Stimulated activated naive CD8-positive, alpha-beta T cell treated with anti-CD3 and anti-CD28 coated beads, Interleukin-15, amount 100 ng/mL, for 72 hours (primary cell): ENCODE measurements around the gene TMEM237.
A peak's percentile ranks its signal among the peaks of the same experiment; 100 is the strongest.

Source experiments
- ATAC-seq: fragments of 150-1000 bp; cut with Tn5 transposase; 2 replicates; pipeline ENCODE4 v1.10.0; 2021; ENCODE audit warnings: mild to moderate bottlenecking, moderate library complexity
- DNase-seq, 2 donors: peaks; one replicate each; pipeline ENCODE4 v3.0.0; 2021 to 2022
- H3K27ac Mint-ChIP-seq, 2 donors: one replicate each; pipeline ENCODE4 v1.8.0; 2022; ENCODE audit warnings: mild to moderate bottlenecking in 2 of 2, mixed read lengths in 2 of 2, moderate library complexity in 2 of 2
- H3K27me3 Mint-ChIP-seq: one replicate; pipeline ENCODE4 v1.8.0; 2022; ENCODE audit warnings: mixed read lengths
- H3K4me1 Mint-ChIP-seq: one replicate; pipeline ENCODE4 v1.8.0; 2022; ENCODE audit warnings: mild to moderate bottlenecking, mixed read lengths
- H3K4me3 Mint-ChIP-seq, 2 donors: one replicate each; pipeline ENCODE4 v1.8.0; 2022; ENCODE audit warnings: mild to moderate bottlenecking in 2 of 2, mixed read lengths in 2 of 2, moderate library complexity in 1 of 2
- H3K9me3 Mint-ChIP-seq, 2 donors: one replicate each; pipeline ENCODE4 v1.8.0; 2022; ENCODE audit warnings: mixed read lengths in 2 of 2

The TMEM237 gene

DNA sequence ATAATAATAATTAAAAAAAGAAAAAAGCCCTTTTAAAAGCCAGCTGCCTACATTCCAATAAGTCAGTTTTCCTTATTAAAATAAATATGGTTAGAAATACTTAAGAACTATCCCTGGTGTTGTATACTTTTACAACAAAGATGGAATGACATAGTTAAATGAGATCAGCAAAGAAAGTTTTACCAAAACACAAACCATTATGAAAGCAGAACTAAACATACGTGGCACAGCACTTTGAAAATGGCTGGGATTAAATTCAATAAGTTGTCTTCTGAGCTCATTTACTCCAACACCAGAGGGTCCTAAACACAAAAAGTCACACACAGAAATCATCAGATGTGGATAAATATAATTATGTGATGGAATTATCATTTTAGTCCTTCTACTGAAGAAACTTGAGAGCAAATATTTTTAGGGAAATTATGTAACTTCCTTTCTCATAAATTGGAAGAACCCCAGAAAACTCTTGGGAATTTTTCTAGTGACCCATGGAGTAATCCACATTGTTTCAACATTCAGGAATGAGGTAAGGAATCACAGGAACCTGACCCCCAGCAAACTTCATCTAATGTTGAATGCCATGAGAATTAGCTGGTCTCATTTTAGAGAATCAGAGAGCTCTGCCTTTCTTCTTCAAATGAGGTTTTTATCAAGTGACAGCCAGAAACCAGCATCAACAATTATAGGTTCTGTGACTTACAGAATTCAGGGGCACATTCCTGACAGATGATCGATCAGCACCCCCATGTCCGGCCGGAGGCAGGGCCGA lies 11.5 kb upstream of the TMEM237 start:
- no peak for ATAC-seq
- Mint-ChIP-seq H3K9me3 (no peaks in the 10 kb centered on the region), H3K27me3 (peaks cover 14% of the 10 kb centered on the region), H3K4me1 (peaks cover 9% of the 10 kb centered on the region), H3K27ac (no peak overlapping the region), H3K4me3 (no peak overlapping the region)
- no peak for DNase-seq

DNA sequence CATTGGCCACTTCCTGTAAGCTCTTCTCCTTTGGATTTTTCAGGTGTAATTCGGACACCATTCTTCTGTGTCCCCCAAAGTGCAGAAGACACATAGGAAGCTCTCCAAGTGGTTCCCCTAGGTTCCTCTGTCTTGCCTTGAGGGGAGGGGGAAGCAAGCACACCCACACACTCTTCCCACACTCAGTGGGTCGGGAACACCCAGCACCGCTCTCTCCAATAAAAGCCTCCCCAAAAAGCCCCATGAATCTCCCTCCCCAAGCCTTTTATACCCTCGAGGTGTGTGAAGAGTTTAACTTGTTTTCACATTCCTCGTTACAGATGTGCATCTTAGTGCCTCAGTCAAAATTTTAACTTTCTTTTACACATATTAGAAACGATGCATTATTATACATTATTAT lies 9.9 kb upstream of the TMEM237 start:
- DNase-seq, result no peak
- no peaks in the 10 kb centered on the region for H3K9me3 Mint-ChIP-seq
- H3K4me1 Mint-ChIP-seq, result peaks cover 9% of the 10 kb centered on the region
- H3K4me3 Mint-ChIP-seq, result no peak overlapping the region
- no peak for ATAC-seq
- no peak overlapping the region for H3K27ac Mint-ChIP-seq
- H3K27me3 Mint-ChIP-seq, result peaks cover 14% of the 10 kb centered on the region

DNA sequence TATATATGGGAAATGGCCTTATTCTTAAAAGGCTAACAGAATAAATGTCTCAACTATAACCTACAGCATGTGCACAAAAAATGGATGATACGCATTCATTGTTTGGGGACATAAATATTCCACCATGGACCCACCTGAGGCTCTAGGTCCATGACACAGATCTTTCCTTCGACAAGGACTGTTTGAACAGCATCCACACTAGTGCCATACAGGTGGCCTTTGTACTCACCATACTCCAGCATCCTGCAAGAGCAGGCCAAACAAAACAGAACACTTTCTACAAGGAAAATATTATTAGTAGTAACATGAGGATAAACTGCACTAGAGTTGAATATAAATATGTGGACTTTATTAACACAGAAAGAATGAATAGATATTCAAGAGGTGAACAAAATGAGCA lies 6.1 kb upstream of the TMEM237 start:
- Mint-ChIP-seq H3K4me1 (peaks cover 9% of the 10 kb centered on the region), H3K9me3 (no peaks in the 10 kb centered on the region), H3K4me3 (no peak overlapping the region), H3K27ac (no peak overlapping the region), H3K27me3 (peaks cover 14% of the 10 kb centered on the region)
- ATAC-seq (no peak), DNase-seq (no peak)

DNA sequence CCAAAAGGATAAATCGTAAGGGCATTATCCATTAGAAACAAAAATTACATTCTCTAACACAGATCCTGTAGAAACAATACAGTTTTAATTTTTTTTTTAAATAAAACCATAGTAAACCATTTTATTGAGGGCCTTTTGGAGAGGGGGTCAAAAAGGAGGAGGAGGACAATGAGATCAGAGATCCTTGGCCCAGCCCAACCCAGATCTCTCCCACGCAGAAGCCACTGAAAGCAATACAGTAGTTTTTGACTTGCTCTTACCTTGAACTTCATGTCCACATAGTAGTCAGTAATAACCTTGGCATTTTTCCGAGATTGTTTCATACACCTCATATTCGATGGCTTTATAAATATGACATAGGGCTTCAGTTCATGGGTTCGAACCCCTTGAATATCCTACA lies 4.1 kb upstream of the TMEM237 start:
- no peaks in the 10 kb centered on the region for H3K9me3 Mint-ChIP-seq
- no peak overlapping the region for H3K27ac Mint-ChIP-seq
- peaks cover 8% of the 10 kb centered on the region for H3K4me1 Mint-ChIP-seq
- ATAC-seq (no peak), DNase-seq (no peak)
- peaks cover 4% of the 10 kb centered on the region for H3K27me3 Mint-ChIP-seq
- H3K4me3 Mint-ChIP-seq, result no peak overlapping the region

DNA sequence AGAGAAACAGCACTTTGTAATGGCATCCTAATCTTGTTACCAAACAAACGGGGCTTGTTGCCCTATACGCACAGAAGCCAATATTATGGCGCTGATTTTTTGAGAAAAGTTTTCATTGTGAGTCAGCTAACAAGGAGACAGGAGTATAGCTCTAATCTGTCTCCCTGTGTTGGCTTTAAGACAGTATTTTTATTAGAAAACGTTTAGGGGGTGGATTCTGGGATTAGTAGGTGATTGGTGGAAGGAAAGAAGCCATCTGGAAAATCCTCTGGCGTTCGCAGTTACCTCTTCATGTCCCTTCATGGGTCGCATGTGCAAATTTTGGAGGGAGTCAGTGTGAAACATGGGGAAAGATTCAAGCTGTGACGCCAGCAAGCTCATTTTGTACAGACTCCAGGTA lies 698 bp upstream of the TMEM237 start:
- H3K4me1 Mint-ChIP-seq, result peaks cover 18% of the 10 kb centered on the region
- no peak for DNase-seq
- H3K27ac Mint-ChIP-seq, result peak overlapping the region in 1 of 2 donors; percentile 64

DNA sequence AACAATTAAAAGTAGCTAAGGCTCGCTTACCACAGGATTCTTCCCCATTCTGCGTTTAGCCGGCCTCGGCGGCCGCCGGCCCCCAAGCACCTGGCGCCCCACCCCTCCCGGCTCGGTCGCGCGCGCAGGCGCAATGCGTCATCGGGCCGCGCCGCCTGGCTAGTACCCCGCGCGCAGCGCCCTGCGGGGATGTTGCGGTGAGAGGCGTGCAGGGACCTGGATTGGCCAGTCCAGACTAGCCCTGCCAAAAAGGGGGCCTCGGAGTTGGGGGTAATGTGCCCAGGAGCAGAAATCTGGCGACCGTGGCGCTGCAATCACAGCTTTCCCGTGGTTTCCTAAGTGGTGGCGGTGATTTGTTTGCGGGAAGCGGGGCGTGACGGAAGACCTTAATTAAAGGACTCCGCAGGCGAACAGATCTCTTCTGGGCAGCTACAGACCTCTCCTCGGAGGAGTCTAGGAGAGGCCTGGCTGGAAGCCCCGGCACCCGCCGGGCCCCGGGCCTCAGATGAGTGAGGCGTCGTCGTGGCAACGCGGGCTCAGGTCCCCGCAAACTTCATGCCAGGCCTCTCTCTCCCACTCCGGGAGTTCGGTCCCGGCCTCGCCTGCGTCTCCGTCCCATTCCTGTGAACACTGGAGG lies 606 bp downstream of the TMEM237 start:
- DNase-seq (peak; percentile 88 to 89), ATAC-seq (peak; percentile 93)
- Mint-ChIP-seq H3K27ac (peak overlapping the region; percentile 96 to 98), H3K4me1 (peaks cover 18% of the 10 kb centered on the region), H3K27me3 (no peaks in the 10 kb centered on the region), H3K4me3 (peak overlapping the region; percentile 89 to 96), H3K9me3 (no peaks in the 10 kb centered on the region)

More for the DNA sequence above, 698 bp upstream of the TMEM237 start:
- Mint-ChIP-seq H3K9me3 (no peaks in the 10 kb centered on the region), H3K4me3 (peak overlapping the region; percentile 89 to 96), H3K27me3 (no peaks in the 10 kb centered on the region)
- no peak for ATAC-seq

DNA sequence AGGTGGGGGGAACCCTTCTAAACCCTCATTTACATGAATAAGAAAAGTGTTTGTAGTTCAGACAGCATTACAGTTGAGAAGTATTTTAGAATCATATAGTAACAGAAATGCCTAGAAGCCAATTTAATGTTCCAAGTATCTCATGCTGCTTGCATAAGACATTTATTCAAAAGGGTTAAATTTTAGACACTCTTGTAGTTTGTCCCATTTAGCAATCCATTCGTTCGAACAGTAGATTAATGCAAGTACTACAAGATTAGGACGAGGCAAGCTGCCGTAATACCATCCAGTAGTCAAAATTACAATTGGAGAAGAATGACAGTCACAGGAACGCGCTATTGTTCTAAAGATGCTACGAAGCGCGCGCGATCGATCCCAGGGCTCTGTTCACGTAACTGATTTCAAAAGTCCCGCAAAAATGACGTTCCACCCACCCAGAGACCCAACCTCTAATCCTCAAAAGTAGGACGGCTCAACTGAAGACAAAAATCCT lies 1.2 kb downstream of the TMEM237 start:
- H3K4me1 Mint-ChIP-seq, result peaks cover 18% of the 10 kb centered on the region
- ATAC-seq (peak; percentile 66), DNase-seq (no peak)
- no peaks in the 10 kb centered on the region for H3K27me3 Mint-ChIP-seq
- H3K27ac Mint-ChIP-seq, result peak overlapping the region; percentile 96 to 98
- no peaks in the 10 kb centered on the region for H3K9me3 Mint-ChIP-seq
- H3K4me3 Mint-ChIP-seq, result peak overlapping the region; percentile 89 to 96

DNA sequence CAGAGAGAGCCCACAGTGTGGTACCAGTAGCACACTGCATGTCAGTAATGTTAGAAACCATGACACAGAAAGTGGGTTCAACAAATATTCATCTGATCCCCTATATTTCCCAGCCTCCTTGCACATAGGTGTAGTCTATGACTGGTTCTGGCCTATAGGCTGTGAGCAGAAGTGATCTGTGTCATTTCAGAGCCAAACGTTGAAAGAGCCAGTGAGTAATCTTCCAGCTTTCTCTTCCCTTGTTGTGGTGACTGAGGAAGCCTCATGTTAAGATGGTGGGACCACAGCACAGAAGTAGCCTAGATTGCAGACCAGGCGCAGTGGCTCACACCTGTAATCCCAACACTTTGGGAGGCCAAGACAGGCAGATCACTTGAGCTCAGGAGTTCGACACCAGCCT lies 4.1 kb downstream of the TMEM237 start:
- Mint-ChIP-seq H3K27me3 (no peaks in the 10 kb centered on the region), H3K9me3 (no peaks in the 10 kb centered on the region), H3K4me3 (no peak overlapping the region), H3K27ac (no peak overlapping the region), H3K4me1 (peaks cover 18% of the 10 kb centered on the region)
- ATAC-seq, result peak; percentile 52
- DNase-seq, result peak in 1 of 2 donors; percentile 19

DNA sequence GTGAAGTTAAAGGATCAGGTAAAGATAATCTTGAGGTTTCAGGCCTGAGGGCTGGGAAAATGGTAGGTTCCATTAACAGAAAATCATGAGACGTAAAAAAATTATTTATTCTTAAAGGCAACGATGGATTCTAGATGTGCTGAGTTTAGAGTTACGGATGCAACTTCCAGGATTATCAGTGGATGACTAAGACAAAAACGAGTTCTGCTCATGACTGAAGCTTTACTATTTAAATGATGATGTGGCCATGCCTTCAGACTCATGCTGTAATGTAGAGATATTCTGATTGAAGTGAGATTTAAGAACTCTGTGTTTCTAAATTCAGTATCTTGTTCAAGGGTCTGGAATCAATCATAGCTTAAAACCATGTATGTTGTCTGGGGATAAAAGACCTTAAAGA lies 5.0 kb downstream of the TMEM237 start:
- peaks cover 11% of the 10 kb centered on the region for H3K4me1 Mint-ChIP-seq
- H3K9me3 Mint-ChIP-seq, result no peaks in the 10 kb centered on the region
- ATAC-seq, result no peak
- no peak overlapping the region for H3K27ac Mint-ChIP-seq
- no peak for DNase-seq
- no peaks in the 10 kb centered on the region for H3K27me3 Mint-ChIP-seq
- H3K4me3 Mint-ChIP-seq, result no peak overlapping the region

DNA sequence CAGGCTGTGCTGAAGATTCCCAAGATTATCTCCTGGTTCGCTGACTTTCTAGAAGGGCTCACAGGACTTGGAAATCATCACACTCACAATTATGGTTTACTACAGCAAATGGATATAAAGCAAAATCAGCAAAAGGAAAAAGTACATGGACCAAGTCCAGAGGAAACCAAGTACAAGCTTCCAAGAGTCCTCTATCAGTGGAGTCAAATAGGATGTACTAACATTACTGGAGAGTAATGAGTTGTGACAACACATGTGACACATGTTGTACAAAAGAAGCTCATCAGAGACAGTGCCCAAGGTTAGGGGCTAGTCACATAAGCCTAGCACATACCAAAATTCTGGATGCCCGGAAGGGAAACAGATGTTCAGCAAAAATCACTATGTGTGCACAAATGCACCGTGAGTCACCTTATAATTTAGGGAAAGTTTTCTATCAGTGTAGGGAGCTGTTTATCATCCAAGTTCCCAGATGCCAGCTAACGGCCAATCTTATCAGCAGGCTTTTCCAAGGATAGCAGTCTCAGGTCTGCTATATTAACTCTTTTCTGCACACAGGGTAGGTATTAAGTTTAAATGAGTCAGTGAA lies 9.5 kb downstream of the TMEM237 start:
- no peak overlapping the region for H3K4me3 Mint-ChIP-seq
- no peaks in the 10 kb centered on the region for H3K27me3 Mint-ChIP-seq
- H3K4me1 Mint-ChIP-seq, result no peaks in the 10 kb centered on the region
- H3K9me3 Mint-ChIP-seq, result no peaks in the 10 kb centered on the region
- no peak overlapping the region for H3K27ac Mint-ChIP-seq
- no peak for ATAC-seq
- no peak for DNase-seq

DNA sequence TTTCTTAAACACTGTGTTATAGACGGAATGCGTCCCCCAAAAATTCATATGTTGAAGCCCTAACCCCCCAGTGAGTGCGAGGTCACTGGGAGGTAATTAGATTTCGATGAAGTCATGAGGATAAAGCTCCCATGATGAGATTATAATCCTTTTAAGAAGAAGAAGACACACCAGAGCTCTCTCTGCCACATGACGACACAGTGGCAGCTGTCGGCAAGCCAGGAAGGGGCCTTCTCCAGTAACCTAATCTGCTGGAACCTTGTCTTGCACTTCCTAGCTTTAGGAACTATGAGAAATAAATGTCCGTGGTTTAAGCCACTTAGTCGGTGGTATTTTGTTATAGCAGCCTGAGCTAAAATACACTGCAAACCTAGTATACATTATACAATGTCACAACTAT lies 12.3 kb downstream of the TMEM237 start:
- DNase-seq, result no peak
- Mint-ChIP-seq H3K27me3 (no peaks in the 10 kb centered on the region), H3K27ac (no peak overlapping the region), H3K9me3 (no peaks in the 10 kb centered on the region), H3K4me1 (no peaks in the 10 kb centered on the region), H3K4me3 (no peak overlapping the region)
- no peak for ATAC-seq

DNA sequence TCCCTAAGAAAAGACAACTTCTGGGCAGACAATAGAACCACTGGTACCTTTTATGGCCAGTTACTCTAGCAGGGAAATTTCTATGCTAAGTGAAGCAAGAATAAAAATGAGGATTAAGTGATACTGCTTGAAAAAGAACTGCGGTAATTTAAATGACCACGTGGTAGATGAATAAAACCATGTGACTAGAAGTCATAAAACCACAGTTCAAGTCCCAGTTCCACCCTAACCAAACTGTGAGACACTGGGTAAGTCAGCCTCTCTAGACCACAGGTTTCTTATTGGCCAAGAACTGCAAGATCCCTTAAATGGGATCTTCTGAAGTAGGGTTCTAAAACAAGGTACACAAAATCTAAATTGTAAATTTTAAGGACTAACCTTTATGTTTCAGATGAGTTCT lies 12.7 kb downstream of the TMEM237 start:
- no peak overlapping the region for H3K27ac Mint-ChIP-seq
- H3K4me1 Mint-ChIP-seq, result no peaks in the 10 kb centered on the region
- H3K9me3 Mint-ChIP-seq, result no peaks in the 10 kb centered on the region
- no peak for ATAC-seq
- H3K4me3 Mint-ChIP-seq, result no peak overlapping the region
- no peak for DNase-seq
- H3K27me3 Mint-ChIP-seq, result no peaks in the 10 kb centered on the region

DNA sequence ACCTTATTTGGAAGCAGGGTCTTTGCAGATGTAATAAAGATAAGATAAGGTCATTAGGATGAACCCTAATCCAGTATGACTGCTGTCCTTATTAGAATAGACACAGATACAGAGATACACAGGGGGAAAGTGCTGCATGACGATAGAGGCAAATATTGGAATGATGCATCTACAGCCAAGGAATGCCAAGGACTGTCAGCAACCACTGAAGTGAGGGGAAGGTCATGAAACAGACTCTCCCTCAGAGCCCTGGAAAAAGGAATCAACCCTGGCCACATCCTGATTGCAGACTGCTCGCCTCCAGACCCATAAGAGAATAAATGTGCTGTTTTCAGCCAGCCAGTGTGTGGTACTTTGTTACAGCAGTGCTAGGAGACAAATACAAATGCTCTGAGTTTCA lies 14.8 kb downstream of the TMEM237 start:
- no peak for DNase-seq
- Mint-ChIP-seq H3K27me3 (no peaks in the 10 kb centered on the region), H3K27ac (no peak overlapping the region), H3K4me1 (no peaks in the 10 kb centered on the region), H3K9me3 (no peaks in the 10 kb centered on the region), H3K4me3 (no peak overlapping the region)
- no peak for ATAC-seq

DNA sequence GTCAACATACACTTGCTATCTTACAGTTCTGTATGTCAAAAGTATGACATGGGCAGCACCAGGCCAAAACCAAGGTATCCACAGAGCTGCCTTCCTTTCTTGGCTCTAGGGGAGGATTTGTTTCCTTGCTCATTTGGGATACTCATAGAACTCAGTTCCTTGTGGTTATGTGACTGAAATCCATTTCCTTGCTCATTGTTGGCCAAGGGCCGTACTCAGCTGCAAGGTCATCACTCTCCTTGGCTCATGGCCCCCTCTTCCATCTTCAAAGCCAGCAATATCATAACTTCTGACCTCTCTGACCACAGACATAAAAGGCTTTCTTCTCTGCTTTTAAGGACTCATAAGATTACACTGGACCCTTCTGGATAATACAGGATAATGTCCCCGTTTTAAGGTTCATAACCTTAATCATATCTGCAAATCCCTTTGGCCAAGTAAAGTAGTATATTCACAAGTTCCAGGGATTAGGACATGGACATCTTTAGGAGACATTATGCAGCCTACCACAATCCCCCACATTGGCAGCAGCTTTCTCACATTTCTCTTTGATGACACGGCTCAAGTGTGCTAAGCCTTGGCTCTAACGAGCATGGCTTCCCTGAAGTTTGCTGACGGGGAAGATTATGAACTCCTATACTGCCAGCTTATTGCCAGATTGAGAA lies 20.9 kb downstream of the TMEM237 start:
- no peak for DNase-seq
- Mint-ChIP-seq H3K9me3 (no peaks in the 10 kb centered on the region), H3K27ac (no peak overlapping the region), H3K27me3 (no peaks in the 10 kb centered on the region), H3K4me3 (no peak overlapping the region), H3K4me1 (no peaks in the 10 kb centered on the region)
- no peak for ATAC-seq

DNA sequence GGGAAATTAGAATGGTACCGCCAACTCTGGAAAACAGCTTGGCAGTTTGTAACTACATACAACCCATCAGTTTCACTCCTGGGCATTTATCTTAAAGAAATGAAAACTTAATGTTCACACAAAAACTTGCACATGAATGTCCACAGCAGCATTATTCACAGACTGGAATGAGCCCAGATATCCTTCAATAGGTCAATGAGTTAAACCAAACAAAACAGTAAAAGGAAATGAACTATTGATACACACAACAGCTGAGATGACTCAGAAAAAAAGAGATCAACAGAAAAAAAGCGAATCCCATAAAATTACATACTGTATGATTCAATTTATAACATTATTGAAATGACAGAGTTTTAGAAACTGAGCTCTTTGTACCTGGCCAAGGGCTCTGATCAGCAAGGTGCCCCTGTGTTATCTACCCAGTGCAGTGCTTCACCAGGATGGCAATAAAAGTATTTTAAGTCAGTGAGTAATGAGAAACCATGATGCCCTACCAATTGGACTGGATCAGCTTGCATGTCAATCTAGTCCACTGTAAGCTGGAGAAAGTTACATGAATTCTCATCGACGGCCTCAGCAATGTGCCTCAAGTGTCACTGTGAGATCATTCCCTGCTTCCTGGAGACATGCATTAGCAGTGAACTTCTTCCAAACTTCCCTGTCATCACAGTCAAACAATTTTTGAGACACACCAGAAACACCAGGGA lies 21.9 kb downstream of the TMEM237 start:
- Mint-ChIP-seq H3K9me3 (no peaks in the 10 kb centered on the region), H3K27ac (no peak overlapping the region), H3K4me1 (no peaks in the 10 kb centered on the region), H3K27me3 (no peaks in the 10 kb centered on the region), H3K4me3 (no peak overlapping the region)
- DNase-seq, result no peak
- ATAC-seq, result no peak
